HG02623 (cell line): ENCODE measurements around the gene HDGF.

Experiments
- ATAC-seq: cut with Tn5 transposase; IDR thresholded peaks from one replicate; pipeline ENCODE4 v1.9.1; 2021; ENCODE audit warnings: moderate library complexity; ENCODE audit not compliant: unreplicated experiment

Gene HDGF

GRCh38 chr1:156726549-156727226, 24.8 kb downstream of the HDGF start:
- ATAC-seq: no peak

GRCh38 chr1:156725683-156726280, 25.7 kb downstream of the HDGF start:
- ATAC-seq: no peak

GRCh38 chr1:156721535-156721934, 29.9 kb downstream of the HDGF start:
- ATAC-seq: no peak

GRCh38 chr1:156721131-156721530, 30.3 kb downstream of the HDGF start:
- no peak for ATAC-seq

GRCh38 chr1:156717351-156717750, 34.1 kb downstream of the HDGF start:
- ATAC-seq: no peak

GRCh38 chr1:156714830-156715229, 36.6 kb downstream of the HDGF start:
- ATAC-seq: no peak

GRCh38 chr1:156712626-156713025, 38.8 kb downstream of the HDGF start:
- no peak for ATAC-seq

GRCh38 chr1:156711011-156711817, 40.3 kb downstream of the HDGF start:
- no peak for ATAC-seq

- no peak for ATAC-seq
Measured at GRCh38 chr1:156709757-156710489, 41.6 kb downstream of the HDGF start.

GRCh38 chr1:156709031-156709430, 42.4 kb downstream of the HDGF start:
- no peak for ATAC-seq

- no peak for ATAC-seq
Measured at GRCh38 chr1:156708218-156708661, 43.2 kb downstream of the HDGF start.

- ATAC-seq: no peak
Measured at GRCh38 chr1:156707417-156708217, 43.9 kb downstream of the HDGF start.

- ATAC-seq: no peak
Measured at GRCh38 chr1:156706657-156707416, 44.6 kb downstream of the HDGF start.

GRCh38 chr1:156705918-156706656, 45.4 kb downstream of the HDGF start:
- no peak for ATAC-seq

GRCh38 chr1:156705321-156705917, 46.1 kb downstream of the HDGF start, which contains the start of gene CRABP2:
Gene CRABP2 (minus strand): TSS chr1:156705583. CDS start chr1:156705446, 137 bp downstream.
- no peak for ATAC-seq

- ATAC-seq: no peak
Measured at GRCh38 chr1:156704930-156705320, 46.5 kb downstream of the HDGF start.

GRCh38 chr1:156704166-156704711, 47.2 kb downstream of the HDGF start:
- no peak for ATAC-seq

GRCh38 chr1:156703741-156704140, 47.7 kb downstream of the HDGF start:
- no peak for ATAC-seq
